GM21526 (cell line): ENCODE measurements around the gene TMEM183A.

Experiments
- ATAC-seq: cut with Tn5 transposase; IDR thresholded peaks from one replicate; pipeline ENCODE4 v1.9.1; 2021; ENCODE audit warnings: moderate library complexity; ENCODE audit not compliant: unreplicated experiment, low FRiP score

Gene TMEM183A

DNA sequence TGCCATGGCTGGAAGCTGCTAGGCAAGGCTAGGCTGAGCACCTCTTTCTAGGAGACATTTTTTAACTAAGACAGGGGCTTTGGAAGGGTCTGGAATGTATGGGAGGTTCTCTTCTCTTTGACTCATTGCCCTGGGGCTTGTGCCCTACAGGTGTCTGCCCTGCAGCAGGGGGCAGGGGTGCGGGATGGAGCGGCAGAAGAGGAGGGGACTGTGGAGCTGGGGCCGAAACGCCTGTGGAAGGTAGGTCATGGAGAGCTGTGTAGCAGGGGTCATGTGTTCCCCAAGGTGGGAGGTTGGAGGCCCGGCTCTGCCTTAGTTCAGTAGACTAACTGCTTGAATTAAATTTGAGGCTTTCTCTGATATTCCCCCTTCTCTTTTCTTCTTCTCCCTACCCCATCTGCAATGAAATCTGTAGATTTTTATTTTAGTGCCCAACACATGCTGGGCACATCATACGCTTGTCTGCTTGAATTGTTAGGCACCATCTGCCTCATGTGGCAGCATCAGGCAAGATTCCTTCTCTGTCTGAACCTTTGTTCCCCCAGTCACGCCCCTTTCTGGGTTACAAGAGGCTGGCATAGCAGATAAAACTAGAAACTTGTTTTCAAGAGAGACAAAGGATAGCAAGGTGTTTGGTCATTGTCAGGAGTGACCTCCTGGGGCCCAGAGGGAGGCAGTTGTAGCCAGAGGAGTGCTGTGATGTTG lies 37.5 kb downstream of the TMEM183A start:
- ATAC-seq, result no peak

DNA sequence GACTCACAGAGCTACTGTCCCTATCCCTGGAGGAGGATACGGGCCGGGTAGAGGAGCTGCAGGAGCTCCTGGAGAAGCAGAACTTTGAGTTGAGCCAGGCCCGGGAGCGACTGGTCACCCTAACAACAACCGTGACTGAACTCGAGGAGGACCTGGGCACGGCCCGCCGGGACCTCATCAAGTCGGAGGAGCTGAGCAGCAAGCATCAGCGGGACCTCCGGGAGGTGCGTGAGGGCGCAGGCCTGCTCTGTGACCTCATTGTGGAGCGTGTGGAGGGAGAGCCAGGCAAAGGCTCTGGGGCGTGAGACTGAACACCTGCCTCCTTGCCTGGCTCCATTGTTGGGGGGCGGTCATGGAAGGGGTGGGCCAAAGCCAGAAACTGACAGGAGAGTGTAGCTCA lies 38.2 kb downstream of the TMEM183A start:
- no peak for ATAC-seq

DNA sequence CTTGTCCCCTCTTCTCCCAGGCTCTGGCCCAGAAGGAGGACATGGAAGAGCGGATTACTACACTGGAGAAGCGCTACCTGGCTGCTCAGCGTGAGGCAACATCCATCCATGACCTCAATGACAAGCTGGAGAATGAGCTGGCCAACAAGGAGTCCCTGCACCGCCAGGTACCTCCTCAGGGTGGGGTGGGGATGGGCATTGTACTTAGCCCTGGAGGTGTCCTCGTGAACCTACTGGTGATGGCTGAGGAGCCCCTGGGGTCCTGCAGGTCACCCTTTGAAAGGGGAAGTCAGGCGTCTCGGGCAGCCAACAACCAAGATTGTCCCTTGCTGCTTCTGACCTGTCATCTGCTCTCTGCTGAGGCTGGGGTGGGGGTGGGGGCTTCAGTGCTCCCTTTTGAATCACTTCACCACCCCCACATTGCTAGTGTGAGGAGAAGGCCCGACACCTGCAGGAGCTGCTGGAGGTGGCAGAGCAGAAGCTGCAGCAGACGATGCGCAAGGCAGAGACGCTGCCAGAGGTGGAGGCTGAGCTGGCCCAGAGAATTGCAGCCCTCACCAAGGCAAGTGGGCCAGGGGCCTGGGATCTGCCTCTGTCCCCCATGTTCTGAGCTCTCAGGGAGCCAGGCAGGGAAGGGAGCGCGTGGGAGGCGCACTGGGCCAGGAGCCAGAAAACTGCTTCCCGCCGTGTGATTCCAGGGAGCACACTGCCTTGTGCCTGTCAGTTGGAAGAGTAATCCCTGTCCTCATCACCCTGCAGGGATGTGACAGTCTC lies 38.8 kb downstream of the TMEM183A start:
- no peak for ATAC-seq

DNA sequence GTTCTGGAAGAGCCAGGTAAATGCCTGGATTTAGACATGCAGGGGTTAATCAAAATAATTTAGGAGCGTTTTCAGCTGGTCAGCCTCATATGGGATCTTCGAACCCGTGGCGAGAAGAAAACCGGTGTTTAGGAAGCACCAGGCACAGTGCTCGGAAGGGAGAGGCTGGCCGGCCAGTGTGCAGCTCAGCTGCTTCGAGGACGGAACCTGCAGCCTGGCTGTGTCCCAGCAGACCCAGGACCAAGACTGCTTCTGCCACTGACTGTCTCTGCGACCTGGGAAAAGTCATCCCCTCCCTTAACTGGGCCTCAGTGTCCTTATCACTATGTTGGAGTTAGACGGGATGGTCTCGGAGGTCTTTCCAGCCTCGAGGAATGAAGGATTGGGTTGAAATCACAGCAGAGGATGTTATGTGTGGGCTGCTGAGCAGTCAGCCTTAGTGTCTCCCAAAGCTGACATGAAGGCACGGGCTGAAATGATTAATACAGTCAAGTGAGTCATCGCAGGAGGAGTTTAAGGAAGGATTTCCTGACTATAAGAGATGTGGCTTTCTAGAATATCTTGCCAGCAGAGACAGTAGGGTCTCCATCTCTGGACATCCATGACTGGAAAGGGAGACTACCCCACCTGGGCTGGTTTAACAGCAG lies 39.9 kb downstream of the TMEM183A start:
- no peak for ATAC-seq

DNA sequence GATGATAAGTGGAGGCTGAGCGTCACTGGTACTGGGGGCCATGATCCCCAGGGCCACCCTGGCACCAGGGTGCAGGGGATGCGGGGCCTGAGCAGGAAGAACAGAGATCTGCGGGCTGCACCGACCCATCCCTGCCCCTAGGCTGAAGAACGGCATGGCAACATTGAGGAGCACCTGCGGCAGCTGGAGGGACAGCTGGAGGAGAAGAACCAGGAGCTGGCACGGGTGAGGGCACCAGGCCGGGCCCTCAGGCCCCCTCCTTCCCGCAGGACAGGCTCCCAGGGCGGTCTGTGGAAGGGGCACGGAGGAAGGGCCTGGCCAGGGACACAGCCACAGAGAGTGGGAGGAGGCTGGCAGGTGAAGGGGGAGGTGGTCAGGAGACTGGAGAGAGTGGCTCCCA lies 40.9 kb downstream of the TMEM183A start:
- no peak for ATAC-seq

DNA sequence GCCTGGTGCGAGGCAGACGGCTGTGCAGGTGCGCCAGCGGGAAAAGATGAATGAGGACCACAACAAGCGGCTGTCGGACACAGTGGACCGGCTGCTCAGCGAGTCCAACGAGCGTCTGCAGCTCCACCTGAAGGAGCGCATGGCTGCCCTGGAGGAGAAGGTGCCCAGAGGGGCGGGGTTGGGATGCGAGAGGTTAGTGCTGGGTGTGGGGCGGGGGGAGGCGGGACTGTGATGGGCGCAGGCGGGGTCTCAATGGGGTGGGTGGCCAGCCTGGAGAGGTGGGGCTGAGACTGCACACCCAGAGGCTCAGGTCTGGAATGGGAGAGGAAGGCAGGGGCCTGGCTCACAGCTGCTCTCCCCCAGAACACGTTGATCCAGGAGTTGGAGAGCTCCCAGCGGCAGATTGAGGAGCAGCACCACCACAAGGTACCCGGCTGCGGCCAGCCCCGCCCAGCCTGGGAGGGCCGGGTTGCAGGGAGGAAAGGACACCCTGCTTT lies 41.4 kb downstream of the TMEM183A start:
- no peak for ATAC-seq

DNA sequence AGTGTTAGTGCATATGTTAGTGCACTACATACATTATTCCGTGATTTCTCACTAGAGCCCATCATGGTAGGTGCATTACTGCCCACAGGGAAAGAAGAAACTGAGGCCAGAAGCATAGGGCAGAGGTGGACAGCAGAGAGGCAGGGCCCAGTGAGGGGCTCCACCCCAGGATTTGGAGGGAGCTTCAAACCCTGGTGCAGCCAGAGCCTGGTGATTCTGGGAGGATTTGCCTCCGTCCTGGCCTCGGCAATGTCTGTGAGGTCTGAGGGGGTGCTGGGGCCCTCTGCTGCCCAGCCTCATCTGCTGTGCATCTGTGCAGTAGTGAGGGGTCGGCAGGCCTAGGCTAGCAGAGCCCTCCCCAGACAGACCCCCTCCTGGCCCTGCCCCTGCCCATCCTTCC lies 41.9 kb downstream of the TMEM183A start:
- no peak for ATAC-seq

DNA sequence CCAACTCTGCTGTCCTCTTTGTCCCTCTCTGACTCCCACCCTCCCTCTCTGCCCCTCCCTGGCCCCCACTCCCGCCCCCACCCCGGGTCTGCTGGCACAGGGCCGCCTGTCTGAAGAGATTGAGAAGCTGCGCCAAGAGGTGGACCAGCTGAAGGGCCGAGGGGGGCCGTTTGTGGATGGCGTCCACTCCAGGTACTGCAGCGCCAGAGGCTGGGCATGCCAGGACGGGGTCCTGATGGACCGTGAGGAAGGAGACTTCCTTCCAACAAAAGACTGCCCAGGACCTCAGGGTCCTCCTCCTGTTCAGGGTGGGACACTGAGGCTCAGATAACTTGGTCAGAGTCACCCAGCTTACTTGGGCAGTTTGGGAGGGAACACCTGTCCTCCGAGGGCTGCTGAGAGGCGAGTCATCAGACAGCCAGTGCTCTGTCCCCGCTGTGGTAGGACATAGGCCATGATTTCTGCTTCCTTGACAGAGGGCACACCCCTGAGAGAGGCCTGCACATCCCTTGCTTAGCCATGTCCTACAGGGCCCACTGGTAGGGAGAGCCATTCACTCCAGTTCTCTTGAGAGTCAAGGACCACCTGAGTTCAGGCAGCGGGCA lies 42.5 kb downstream of the TMEM183A start:
- ATAC-seq, result no peak

DNA sequence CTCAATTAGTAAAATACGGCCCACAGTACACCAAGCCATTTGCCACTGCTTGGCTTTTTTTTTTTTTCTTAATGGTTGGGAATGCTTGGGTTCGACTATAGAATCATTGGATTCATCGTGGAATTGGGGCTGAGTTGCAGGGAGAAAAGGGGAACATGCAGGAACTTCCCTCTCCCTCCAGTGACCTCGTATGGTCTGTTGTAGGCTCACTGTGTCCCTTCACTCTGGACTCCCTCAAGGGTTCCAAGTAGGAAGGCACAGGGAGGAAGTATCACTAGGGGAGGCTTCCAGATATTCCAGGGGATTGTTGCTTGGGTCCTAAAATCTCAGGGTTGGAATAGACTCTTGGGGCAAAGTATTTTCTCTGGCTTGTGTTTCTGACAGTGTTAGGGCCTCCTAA lies 43.7 kb downstream of the TMEM183A start:
- no peak for ATAC-seq

DNA sequence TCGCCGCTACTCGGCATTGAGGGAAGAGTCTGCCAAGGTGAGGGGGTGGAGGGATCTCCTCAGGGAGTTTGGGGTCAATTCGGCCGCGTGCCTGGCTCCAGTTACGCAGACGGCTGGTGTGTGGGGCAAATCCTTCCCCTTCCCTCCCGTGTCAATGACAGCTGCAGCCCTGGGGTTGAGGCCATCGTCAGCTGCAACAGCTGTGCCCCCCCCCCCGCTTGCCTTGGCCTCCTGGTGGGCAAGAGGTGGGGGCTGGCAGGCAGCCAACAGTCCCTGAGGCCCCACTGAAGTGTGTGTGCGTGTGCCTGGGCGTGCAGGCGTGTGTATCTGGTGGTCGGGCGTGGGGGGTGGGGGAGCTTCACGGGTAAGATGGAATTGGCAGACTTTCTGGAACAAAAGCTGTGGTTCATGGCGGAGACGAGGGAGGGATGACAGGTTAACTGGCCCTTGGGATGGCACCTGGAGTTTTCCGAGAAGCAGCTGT lies 44.7 kb downstream of the TMEM183A start:
- no peak for ATAC-seq

DNA sequence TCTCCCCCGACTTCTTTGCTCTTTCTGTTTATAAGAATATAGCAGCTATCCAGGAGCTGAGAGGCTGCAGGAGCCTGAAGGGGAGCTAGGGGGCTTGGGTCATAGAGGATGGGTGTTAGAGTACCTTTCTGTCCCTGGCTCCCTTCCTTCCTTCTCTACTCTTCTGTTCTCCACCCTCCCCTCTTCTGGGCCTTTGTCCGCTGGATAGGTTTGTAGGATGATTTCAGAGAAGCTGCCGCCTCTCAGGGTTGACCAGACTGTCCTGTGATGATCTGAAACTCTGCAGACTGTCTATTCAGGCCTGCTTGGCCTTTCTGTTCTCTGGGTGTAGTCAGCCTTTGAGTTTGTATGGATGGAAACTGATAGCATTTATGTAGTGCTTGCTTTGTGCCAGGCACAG lies 45.4 kb downstream of the TMEM183A start:
- no peak for ATAC-seq

DNA sequence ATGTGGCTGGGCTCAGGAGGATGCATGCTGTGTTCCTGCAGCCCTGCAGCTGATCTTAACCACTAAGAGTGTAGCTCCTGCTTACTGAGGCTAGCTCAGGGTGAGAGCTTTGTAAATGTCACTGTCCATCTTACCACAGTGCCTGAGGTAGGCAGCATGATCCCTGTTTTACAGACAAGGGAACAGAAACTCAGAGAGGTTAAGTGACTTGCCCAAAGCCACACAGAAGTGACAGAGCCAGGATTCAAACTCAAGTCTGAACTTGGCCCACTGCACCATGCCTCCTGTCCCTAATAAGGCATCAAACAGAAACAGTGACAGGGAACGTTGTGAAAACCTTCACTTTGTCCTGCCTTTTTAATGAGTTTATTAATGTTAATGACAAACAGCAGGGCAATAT lies 47.0 kb downstream of the TMEM183A start:
- ATAC-seq, result no peak

DNA sequence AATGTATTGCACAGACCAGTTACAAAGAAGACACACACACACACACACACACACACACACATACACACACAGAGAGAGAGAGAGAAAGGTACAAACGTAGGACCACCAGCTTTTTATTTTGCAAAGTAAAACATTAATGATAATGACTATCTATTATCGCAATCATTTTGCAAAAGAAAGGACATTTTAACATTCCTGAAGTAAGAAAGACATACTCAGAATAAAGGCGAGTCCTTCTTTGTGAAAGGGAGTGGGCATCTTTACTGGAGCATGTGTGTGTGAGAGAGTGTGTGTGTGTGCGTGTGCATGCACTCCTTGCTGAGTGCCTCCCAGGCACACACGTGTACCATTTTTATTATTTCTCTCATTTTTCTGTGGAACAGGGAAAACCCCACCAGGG lies 47.5 kb downstream of the TMEM183A start:
- ATAC-seq, result no peak

DNA sequence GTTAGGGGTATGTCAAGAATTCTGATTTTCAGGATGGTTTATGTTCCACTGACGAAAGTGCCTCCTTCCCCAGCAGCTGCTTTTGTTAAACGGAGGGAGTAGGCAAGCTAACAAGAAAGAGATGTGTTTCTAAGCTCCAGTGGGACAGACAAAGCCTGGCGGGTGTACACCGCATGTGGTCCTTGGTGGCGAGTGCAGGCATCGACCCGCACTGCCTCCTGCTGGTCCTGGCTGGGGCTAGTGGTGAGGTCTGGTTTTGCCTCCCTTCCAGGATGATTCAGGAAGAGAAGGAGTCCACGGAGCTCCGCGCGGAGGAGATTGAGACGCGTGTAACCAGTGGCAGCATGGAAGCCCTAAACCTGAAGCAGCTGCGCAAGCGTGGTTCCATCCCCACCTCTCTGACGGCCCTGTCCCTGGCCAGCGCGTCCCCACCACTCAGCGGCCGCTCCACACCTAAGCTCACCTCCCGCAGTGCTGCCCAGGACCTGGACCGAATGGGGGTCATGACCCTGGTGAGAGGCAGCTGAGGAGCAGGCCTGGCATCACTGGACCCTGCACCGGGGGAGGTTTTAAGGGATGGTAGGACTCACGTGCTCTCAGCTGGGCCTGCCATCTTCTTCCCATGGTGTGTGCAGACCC lies 48.1 kb downstream of the TMEM183A start:
- ATAC-seq, result no peak

DNA sequence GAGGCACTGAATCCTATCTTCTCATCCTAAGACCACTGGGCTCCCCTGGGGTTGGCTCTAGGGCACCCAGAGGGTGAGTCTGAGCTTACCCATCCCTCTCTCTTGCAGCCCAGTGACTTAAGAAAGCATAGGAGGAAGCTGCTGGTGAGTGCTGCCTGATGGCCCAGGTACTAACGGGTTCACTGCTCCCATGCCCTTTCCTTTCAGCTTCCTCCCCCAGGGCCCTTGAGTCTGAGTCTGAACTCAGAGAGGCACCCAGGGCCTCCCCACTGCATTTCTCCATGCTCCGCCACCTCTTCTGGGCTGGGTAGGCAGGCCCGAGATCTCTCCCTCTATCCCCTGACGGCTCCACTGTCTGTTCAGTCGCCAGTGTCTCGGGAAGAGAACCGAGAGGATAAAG lies 48.8 kb downstream of the TMEM183A start:
- no peak for ATAC-seq

DNA sequence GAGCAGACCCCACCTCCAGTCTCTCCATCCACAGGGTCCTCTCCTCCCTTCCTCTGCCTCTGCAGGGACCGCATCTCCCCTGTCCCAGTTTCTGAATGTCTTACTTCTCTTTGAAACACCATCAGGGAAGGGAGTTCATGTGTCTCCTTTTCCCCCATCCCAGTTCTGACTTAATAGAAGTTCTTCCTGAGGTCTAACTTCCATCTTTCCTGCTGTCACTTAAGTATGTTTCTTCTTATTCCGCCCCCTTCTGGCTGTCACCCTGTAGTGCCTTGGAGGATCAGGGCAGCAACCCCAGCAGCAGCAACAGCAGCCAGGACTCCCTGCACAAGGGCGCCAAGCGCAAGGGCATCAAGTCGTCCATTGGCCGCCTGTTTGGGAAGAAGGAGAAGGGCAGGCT lies 49.3 kb downstream of the TMEM183A start:
- ATAC-seq, result no peak

DNA sequence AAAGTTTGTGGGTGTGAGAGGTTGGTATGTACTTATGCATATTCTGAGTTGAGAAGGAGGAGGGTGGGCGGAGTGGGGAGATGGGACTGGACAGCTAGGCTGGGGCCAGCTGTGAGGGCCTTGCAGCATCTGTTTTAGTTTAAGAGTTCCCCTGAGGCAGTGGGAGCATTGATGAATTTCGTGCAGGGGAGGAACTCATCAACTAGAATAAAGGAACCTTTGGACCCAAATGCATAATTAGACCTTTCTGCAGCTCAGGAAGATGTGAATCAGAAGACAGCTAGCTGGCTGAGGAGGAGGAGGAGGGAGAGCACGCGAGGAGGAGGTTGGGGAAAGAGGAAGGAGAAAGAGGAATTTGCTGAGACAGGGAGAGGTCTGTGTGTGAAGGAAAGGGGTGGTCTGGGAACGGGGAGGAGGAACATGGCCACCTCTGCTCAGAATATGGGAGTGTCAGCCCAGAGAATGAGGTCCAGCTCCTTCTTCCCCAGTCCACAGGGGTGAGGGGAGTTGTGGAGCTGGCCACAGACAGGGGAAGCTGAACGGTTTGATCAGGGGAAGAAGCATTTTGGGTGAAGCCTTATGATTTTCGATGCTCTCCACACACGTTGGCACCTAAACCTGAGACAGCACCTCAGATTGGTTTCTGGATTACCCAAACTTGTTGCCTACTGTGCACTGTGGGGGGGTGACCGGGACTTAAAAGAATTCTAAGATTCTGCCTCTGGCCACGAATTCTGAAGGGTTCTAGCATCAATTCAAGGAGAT lies 50.9 kb downstream of the TMEM183A start:
- no peak for ATAC-seq

DNA sequence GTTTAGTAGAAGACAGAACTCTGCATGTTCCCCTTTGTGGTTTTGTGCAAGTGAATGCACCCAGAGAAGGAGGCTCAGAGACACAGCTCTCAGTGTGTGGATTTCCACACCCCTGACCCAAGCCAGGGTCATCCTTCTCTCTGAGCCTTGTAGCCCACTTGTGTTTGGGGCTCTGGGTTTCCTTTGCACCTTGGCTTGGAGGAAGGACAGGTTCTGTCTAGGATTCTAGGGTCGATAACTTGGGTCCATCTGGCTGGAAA lies 51.4 kb downstream of the TMEM183A start:
- no peak for ATAC-seq

DNA sequence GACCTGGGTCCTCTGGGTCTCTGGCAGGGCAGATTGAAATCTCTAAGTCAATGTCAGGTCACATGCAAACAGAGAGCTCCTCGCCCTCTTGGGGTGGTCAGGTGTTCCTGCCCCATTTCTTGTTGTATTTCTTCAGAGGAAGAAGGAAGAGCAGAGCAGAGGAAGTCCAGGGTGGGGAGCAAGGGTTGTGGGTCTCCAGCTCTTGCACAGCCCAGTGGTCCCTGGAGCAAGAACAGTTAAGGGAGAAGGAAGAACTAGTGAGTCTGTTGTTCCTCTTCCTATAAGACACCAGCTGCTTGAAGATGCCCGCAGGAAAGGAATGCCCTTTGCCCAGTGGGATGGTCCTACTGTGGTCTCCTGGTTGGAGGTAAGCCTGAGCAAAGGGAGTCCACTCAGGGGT lies 52.3 kb downstream of the TMEM183A start:
- no peak for ATAC-seq

DNA sequence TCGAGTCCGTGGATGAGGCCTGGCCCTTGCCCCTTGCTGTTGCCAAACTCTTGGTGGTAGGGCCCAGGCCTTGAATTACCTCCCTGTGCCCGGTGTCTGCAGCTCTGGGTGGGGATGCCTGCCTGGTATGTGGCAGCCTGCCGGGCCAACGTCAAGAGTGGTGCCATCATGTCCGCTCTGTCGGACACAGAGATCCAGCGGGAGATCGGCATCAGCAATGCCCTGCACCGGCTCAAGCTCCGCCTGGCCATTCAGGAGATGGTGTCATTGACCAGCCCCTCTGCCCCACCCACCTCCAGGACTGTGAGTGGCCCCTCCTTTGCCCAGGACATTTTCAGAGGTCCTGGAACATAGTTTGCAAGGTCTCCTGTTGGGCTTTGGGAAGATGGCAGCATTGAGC lies 52.9 kb downstream of the TMEM183A start:
- no peak for ATAC-seq
